ENCODE measurements around the gene OLFML2B. TPM values are rescaled to one million over a fixed set of nuclear protein-coding genes. Genes with fewer than 3 reads are reported as not detected.
"Not testable (repeated sequence)": the region's sequence is repeated elsewhere in the genome, so short reads cannot be mapped to it uniquely, and the experiment has no call there.

OLFML2B gene
- total RNA-seq, 1 donor from 2014 or later: not detected

GRCh38 chr1:162056579-162056978, 32.9 kb upstream of the OLFML2B start:
- H3K27me3 Mint-ChIP-seq (ENCODE audit: insufficient read depth): peaks cover 3% of the 10 kb centered on the region
- DNase-seq (ENCODE audit: low spot score): no peak
- H3K4me3 Mint-ChIP-seq: no peak overlapping the region
- no peaks in the 10 kb centered on the region for H3K36me3 Mint-ChIP-seq (ENCODE audit: low read depth)
- H3K4me1 Mint-ChIP-seq (ENCODE audit: low read depth): no peaks in the 10 kb centered on the region
- no peaks in the 10 kb centered on the region for H3K9me3 Mint-ChIP-seq
- no peak overlapping the region for H3K27ac Mint-ChIP-seq
- intact Hi-C loops (cut with micrococcal nuclease): loop anchor here (1.0 to 10.0 kb wide), 4 partner anchors 220 to 1118 kb away; no protein-coding TSS in a partner anchor

- Mint-ChIP-seq H3K9me3 (no peaks in the 10 kb centered on the region), H3K4me3 (no peak overlapping the region), H3K27ac (no peak overlapping the region), H3K27me3 (ENCODE audit: insufficient read depth) (peaks cover 6% of the 10 kb centered on the region), H3K36me3 (ENCODE audit: low read depth) (no peaks in the 10 kb centered on the region), H3K4me1 (ENCODE audit: low read depth) (no peaks in the 10 kb centered on the region)
- DNase-seq (ENCODE audit: low spot score): peak; percentile 9
- intact Hi-C loops (cut with micrococcal nuclease): loop anchor here (1.0 to 10.0 kb wide), 4 partner anchors 220 to 1119 kb away; no protein-coding TSS in a partner anchor
These were observed 32.4 kb upstream of the OLFML2B start for GRCh38 chr1:162056043-162056442.

DNA sequence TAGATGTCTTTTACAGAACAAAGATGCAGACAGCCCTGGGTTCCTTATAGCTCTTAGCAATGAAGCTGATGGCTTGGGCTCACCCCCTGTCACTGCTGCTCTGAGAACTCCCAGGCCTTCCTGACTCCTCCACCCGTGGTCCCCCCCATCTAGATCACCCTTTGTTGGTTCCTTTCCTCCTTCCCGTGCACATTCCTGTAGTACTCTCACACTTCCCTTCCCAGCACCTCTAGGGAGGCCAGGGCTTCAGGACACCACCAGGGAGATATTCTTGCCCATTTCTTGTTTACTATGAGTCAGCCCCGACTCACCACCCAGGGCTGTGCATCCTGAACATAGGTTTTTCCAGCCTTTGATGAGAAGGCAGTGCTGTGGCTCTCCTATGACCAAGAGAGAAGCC, 31.4 kb upstream of the OLFML2B start:
- DNase-seq (ENCODE audit: low spot score): no peak
- intact Hi-C loops (cut with micrococcal nuclease): loop anchor here (10.0 kb wide), 1 partner anchor 1120 kb away; no protein-coding TSS in a partner anchor
- H3K4me1 Mint-ChIP-seq (ENCODE audit: low read depth): no peaks in the 10 kb centered on the region

GRCh38 chr1:162053949-162054348, 30.3 kb upstream of the OLFML2B start:
- H3K27me3 Mint-ChIP-seq (ENCODE audit: insufficient read depth); H3K9me3 Mint-ChIP-seq: not testable (repeated sequence)
- intact Hi-C loops (cut with micrococcal nuclease): loop anchor here (10.0 kb wide), 1 partner anchor 1121 kb away; no protein-coding TSS in a partner anchor

More for the DNA sequence above, 31.4 kb upstream of the OLFML2B start:
- H3K36me3 Mint-ChIP-seq (ENCODE audit: low read depth): no peaks in the 10 kb centered on the region
- no peak overlapping the region for H3K4me3 Mint-ChIP-seq
- H3K27me3 Mint-ChIP-seq (ENCODE audit: insufficient read depth): peaks cover 6% of the 10 kb centered on the region
- no peaks in the 10 kb centered on the region for H3K9me3 Mint-ChIP-seq
- H3K27ac Mint-ChIP-seq: no peak overlapping the region

DNA sequence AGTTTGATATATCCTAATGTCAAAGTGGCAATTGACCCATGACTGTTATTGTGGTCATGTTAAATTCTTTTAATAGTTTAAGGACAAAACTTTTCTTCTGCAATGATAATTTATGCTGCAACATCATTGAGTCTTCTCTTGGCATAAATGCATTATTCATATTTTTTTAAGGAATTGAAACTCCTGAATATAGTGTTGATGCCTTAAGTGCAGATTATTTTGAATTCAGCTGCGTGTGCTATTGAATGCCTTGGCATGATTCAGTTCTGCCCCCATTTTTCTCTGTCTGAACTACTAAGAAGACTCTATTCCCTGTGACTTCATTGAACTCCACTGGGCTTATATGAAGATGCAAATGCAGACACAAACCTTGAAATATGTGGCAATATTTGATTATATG, 23.3 kb upstream of the OLFML2B start:
- H3K4me1 Mint-ChIP-seq (ENCODE audit: low read depth): no peaks in the 10 kb centered on the region
- no peak for DNase-seq (ENCODE audit: low spot score)
- H3K4me3 Mint-ChIP-seq: no peak overlapping the region
- H3K27me3 Mint-ChIP-seq (ENCODE audit: insufficient read depth): peaks cover 11% of the 10 kb centered on the region
- H3K27ac Mint-ChIP-seq: no peak overlapping the region
- no peaks in the 10 kb centered on the region for H3K36me3 Mint-ChIP-seq (ENCODE audit: low read depth)
- intact Hi-C loops (cut with micrococcal nuclease): no loop called here
- H3K9me3 Mint-ChIP-seq: no peaks in the 10 kb centered on the region

More at GRCh38 chr1:162053949-162054348, 30.3 kb upstream of the OLFML2B start:
- not testable (repeated sequence) for H3K4me3 Mint-ChIP-seq; DNase-seq (ENCODE audit: low spot score); H3K36me3 Mint-ChIP-seq (ENCODE audit: low read depth); H3K27ac Mint-ChIP-seq; H3K4me1 Mint-ChIP-seq (ENCODE audit: low read depth)

DNA sequence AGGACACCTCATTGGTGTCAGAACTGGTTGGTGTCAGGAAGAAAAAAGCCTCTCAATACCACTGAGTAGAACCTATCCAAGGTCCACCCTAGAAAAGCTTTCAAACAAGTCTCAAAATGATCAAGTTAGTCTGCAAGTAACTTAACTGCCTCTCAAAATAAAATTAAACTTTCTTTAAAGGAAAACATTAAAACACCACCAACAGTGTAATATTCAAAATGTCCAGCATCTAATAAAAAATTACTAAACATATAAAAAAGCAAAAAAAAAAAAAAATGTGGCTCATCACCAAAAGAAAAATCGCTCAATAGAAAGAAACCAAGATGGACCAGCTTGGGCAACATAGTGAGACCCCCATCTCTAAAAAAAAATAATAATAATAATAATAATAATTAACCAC, 18.7 kb upstream of the OLFML2B start:
- intact Hi-C loops (cut with micrococcal nuclease): loop anchor here (5.0 kb wide), 1 partner anchor 135 kb away; no protein-coding TSS in a partner anchor
- Mint-ChIP-seq H3K27ac (no peak overlapping the region), H3K9me3 (no peaks in the 10 kb centered on the region), H3K4me1 (ENCODE audit: low read depth) (no peaks in the 10 kb centered on the region), H3K27me3 (ENCODE audit: insufficient read depth) (peaks cover 3% of the 10 kb centered on the region), H3K36me3 (ENCODE audit: low read depth) (no peaks in the 10 kb centered on the region), H3K4me3 (no peak overlapping the region)
- no peak for DNase-seq (ENCODE audit: low spot score)

DNA sequence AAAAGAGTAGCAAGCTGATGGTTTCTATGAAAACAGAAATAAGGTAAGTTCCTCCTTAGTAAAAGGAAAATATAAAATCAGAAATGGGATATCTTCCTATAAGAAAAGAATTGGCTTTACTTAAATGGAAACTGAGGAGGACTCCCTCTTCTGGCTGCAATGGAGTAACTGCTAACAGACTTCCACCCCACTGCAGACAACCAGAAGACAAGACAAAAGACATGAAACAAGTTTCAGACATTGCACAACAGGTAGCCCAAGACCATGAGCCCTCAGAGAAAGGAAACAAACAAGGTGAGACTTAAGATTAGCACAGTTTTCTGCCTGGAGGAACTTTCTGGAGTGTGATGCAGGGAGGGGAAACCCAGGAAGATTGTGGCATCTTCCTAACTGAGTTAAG, 17.0 kb upstream of the OLFML2B start:
- intact Hi-C loops (cut with micrococcal nuclease): loop anchor here (5.0 kb wide), 1 partner anchor 133 kb away; no protein-coding TSS in a partner anchor
- Mint-ChIP-seq H3K4me1 (ENCODE audit: low read depth) (no peaks in the 10 kb centered on the region), H3K9me3 (no peaks in the 10 kb centered on the region), H3K36me3 (ENCODE audit: low read depth) (no peaks in the 10 kb centered on the region), H3K4me3 (no peak overlapping the region), H3K27ac (no peak overlapping the region), H3K27me3 (ENCODE audit: insufficient read depth) (peaks cover 7% of the 10 kb centered on the region)
- no peak for DNase-seq (ENCODE audit: low spot score)

GRCh38 chr1:162040001-162040400, 16.3 kb upstream of the OLFML2B start:
- Mint-ChIP-seq H3K27ac (no peak overlapping the region), H3K9me3 (no peaks in the 10 kb centered on the region), H3K4me3 (no peak overlapping the region), H3K4me1 (ENCODE audit: low read depth) (no peaks in the 10 kb centered on the region), H3K27me3 (ENCODE audit: insufficient read depth) (peaks cover 6% of the 10 kb centered on the region), H3K36me3 (ENCODE audit: low read depth) (no peaks in the 10 kb centered on the region)
- DNase-seq (ENCODE audit: low spot score): no peak
- intact Hi-C loops (cut with micrococcal nuclease): loop anchor here (5.0 kb wide), 1 partner anchor 133 kb away; no protein-coding TSS in a partner anchor

DNA sequence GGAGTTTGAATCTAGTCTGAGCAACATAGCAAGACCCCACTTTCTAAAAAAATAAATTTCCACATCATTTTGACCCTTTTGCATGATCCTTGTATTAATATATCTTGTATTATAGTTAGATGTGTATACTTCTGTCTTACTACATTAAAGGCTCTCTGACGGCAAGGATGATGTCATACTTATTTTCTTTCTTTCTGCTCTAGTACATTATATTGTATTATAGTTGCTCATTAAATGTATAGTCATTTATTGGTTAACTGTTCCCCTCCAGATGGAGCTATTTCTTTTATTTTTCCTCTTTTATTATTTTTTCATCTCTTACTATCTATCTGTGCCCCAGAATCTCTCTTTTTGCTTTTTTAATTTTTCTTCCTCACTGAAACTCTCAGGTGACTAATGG, 15.0 kb upstream of the OLFML2B start:
- DNase-seq (ENCODE audit: low spot score): no peak
- H3K9me3 Mint-ChIP-seq: no peaks in the 10 kb centered on the region
- H3K36me3 Mint-ChIP-seq (ENCODE audit: low read depth): no peaks in the 10 kb centered on the region
- H3K27ac Mint-ChIP-seq: no peak overlapping the region
- H3K27me3 Mint-ChIP-seq (ENCODE audit: insufficient read depth): peaks cover 4% of the 10 kb centered on the region
- H3K4me3 Mint-ChIP-seq: no peak overlapping the region
- intact Hi-C loops (cut with micrococcal nuclease): no loop called here
- H3K4me1 Mint-ChIP-seq (ENCODE audit: low read depth): no peaks in the 10 kb centered on the region

DNA sequence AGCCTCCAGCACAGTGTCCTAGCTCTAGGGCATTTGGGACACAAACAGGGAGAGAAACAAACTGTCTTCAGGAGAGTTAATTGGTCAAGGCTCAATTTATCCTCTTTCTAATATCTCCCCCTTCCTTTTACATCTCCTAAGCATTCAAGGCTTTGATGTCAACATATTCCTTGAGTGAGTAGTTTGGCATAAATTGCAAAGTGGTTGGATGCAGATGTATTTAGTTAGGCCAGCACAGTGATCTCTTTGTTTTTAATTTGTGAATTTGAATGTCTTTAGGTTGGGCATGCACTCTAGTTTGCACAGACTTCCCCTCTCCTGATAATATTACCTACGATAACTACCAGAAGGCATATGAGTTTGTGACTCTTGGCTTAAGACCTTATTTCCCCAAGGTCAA, 12.5 kb upstream of the OLFML2B start:
- no peak overlapping the region for H3K27ac Mint-ChIP-seq
- no peaks in the 10 kb centered on the region for H3K9me3 Mint-ChIP-seq
- H3K4me3 Mint-ChIP-seq: no peak overlapping the region
- DNase-seq (ENCODE audit: low spot score): no peak
- intact Hi-C loops (cut with micrococcal nuclease): no loop called here
- peaks cover 4% of the 10 kb centered on the region for H3K27me3 Mint-ChIP-seq (ENCODE audit: insufficient read depth)
- H3K4me1 Mint-ChIP-seq (ENCODE audit: low read depth): no peaks in the 10 kb centered on the region
- no peaks in the 10 kb centered on the region for H3K36me3 Mint-ChIP-seq (ENCODE audit: low read depth)

- intact Hi-C loops (cut with micrococcal nuclease): no loop called here
- no peak for DNase-seq (ENCODE audit: low spot score)
- peaks cover 4% of the 10 kb centered on the region for H3K27me3 Mint-ChIP-seq (ENCODE audit: insufficient read depth)
- H3K4me3 Mint-ChIP-seq: no peak overlapping the region
- H3K4me1 Mint-ChIP-seq (ENCODE audit: low read depth): no peaks in the 10 kb centered on the region
- no peaks in the 10 kb centered on the region for H3K9me3 Mint-ChIP-seq
- no peak overlapping the region for H3K27ac Mint-ChIP-seq
- H3K36me3 Mint-ChIP-seq (ENCODE audit: low read depth): no peaks in the 10 kb centered on the region
These were observed 11.6 kb upstream of the OLFML2B start for GRCh38 chr1:162035241-162035640.

GRCh38 chr1:162033428-162033827, 9.8 kb upstream of the OLFML2B start:
- H3K36me3 Mint-ChIP-seq (ENCODE audit: low read depth): no peaks in the 10 kb centered on the region
- H3K4me1 Mint-ChIP-seq (ENCODE audit: low read depth): no peaks in the 10 kb centered on the region
- intact Hi-C loops (cut with micrococcal nuclease): no loop called here
- no peak overlapping the region for H3K4me3 Mint-ChIP-seq
- H3K9me3 Mint-ChIP-seq: no peaks in the 10 kb centered on the region
- H3K27me3 Mint-ChIP-seq (ENCODE audit: insufficient read depth): peaks cover 8% of the 10 kb centered on the region
- no peak overlapping the region for H3K27ac Mint-ChIP-seq
- no peak for DNase-seq (ENCODE audit: low spot score)

DNA sequence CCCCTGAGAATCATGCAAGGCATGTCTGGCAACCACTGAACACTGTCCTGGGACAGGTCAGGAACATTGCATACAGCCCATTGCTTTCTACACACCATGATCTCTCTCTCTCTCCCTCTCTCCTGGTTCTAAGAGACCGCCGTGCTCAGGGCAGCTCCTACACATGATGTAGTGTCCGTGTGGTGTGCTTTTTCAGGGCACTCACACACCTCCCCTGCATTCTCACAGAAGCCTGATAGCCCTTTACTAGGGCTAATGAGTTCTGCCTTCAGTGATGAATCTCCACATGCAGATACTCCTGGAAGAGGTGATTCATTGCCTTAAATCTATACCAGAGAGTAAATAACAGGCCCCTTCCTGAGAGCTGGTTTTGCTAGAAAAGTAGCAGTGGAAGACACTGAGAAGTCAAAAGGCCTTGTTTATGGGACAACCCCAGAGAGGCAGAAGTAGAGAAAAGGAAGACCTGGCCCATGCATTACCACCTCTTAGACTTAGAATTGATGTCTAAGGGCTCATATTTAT, 7.2 kb upstream of the OLFML2B start:
- Mint-ChIP-seq H3K4me3 (no peak overlapping the region), H3K4me1 (ENCODE audit: low read depth) (no peaks in the 10 kb centered on the region), H3K27me3 (ENCODE audit: insufficient read depth) (peaks cover 23% of the 10 kb centered on the region), H3K27ac (no peak overlapping the region), H3K9me3 (no peaks in the 10 kb centered on the region), H3K36me3 (ENCODE audit: low read depth) (no peaks in the 10 kb centered on the region)
- intact Hi-C loops (cut with micrococcal nuclease): no loop called here
- DNase-seq (ENCODE audit: low spot score): no peak

- Mint-ChIP-seq H3K4me1 (ENCODE audit: low read depth) (peaks cover 5% of the 10 kb centered on the region), H3K4me3 (no peak overlapping the region), H3K27me3 (ENCODE audit: insufficient read depth) (peaks cover 36% of the 10 kb centered on the region), H3K9me3 (no peaks in the 10 kb centered on the region), H3K27ac (no peak overlapping the region), H3K36me3 (ENCODE audit: low read depth) (no peaks in the 10 kb centered on the region)
- DNase-seq (ENCODE audit: low spot score): no peak
- intact Hi-C loops (cut with micrococcal nuclease): no loop called here
These were observed 5.5 kb upstream of the OLFML2B start for GRCh38 chr1:162029157-162029556.
